COR-L47 (cell line): ENCODE measurements around the gene COL15A1.

Source experiments
- DNase-seq: peaks from one replicate; lab custom pipeline; 2025; lab: John Stamatoyannopoulos, UW

COL15A1 gene

DNA sequence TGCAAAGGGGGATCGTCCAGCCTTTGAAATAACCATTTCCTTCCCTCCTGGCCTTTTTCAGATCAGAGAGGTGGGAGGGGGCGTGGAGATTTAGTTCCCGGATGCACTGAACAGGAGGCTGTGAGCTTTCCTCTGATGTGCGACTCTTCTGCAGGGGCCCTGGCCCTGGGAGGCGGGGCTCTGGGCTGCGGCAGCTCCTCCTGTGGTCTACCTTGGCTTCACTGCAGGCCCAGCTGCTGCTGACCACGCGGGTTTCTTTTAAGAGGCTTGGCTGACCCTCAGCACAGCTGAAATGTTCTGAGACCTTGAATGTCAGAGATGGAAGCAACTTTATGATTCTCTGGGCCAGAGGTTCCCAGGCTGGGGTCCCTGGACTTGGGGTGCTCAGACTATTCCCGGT is 27.0 kb upstream of the COL15A1 start:
- no peak for DNase-seq

DNA sequence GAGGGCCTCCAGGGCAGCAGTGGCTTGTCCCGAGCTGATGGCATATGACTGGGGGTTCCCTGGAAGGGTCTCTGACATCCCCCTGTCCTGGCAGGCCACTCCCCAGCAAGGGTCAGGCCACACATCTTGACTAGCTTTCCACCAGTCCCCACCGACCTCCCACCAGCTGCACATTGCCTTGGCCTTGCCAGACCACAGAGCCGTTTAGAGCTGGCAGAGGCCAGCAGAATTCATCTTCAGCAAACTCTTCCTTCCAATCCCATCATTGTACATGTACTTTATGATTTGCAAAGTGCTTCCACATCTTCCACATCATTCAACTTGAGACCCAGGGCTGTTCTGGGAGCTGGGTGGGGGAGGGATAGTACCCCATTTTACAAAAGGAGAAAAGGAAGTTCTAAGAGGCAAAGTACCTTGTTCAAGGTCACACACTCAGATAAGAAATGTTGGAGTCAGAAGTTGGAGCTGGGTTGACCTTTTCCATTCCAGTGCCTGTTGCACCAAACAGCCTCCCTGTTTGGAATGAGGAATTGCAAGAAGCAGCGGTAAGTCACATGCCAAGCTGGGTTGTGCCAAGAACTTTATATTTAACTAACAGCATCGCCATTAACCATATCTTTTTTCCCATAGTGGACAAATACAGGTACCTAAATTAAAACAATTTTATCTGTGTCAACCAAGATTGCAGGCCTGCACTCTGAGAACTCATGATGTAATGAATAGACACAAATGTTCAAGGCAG is 25.8 kb upstream of the COL15A1 start:
- no peak for DNase-seq

DNA sequence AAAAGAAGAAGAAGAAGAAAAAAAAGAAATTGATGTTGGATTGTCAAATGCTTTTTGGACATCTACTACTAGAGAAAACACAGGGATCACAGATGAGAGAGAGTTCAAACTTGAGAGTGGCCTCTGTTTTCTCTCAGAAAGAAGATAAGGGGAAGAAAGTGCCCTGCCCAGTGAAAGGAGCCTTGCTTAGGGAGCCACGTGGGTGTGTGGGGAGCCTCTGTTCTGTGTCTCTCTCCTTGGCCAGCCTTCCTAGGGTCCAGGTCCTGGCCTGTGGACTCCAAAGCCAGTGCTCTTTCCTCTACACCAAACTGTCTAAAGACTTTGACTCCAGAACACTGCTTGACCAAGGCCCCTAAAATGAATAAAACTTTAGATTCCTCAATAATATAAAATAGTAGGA is 22.0 kb upstream of the COL15A1 start:
- no peak for DNase-seq

DNA sequence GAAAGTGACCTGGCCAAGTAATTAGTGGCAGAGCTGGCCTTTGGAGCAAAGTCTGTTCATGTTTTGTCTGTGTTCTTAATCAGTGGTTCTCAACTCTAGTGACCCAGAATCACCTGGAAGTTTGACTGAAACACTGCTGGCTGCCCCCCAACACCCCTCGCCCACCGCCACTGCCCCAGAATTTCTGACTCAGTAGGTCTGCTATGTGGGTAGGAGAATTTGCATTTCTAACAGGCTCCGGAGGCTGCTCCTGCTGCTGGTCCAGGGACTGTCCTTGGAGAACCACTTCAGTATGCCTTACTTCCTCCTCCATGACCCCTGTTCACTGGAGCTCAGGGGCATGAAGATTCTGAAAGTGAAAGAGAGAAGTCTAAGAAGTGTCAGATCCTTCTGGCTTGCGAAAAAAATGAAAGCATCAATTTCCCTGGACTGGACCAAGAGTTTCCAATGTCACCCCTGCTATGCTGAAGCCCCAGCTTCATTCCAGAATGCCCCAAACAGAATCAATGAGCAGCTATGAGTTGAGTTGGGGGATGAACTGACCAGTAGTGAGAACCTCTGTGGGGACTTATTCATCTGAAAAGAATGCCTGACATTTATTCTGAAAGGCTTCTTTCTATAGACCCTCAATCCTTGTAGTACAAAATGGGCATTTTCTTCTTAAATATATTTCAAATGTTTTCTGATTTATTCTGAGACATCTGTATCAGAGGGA is 20.8 kb upstream of the COL15A1 start:
- DNase-seq, result no peak

DNA sequence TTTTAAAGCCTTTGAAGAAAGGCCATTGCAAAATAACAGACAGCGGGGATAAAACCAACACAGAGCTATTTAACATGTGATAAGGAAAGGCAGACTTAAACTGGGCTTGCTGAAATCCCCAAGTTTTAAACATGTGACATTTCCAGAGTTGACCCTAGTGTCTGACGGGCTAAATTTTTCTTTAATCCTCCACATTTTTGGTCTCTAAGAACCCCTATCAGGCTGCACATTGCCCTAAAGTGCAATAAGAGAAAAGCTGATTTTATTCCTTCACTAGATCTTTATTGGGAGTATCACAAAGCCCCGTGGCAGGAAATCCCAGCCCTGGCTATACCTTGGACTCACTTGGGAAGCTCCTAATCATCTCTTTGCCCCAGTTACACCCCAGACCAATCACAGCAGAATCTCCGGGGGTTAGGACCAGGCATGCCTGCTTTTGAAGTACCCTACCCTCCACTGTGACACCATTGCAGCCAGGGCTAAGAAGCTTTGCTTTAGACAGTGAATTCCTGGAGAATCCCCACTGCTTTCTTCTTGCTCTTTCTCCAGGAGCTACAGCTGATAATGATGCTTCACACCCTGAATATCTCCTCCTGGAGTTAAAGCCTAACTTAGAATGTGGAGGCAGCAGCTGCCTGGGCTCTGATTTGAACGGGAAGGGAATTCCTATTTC is 20.1 kb upstream of the COL15A1 start:
- no peak for DNase-seq

DNA sequence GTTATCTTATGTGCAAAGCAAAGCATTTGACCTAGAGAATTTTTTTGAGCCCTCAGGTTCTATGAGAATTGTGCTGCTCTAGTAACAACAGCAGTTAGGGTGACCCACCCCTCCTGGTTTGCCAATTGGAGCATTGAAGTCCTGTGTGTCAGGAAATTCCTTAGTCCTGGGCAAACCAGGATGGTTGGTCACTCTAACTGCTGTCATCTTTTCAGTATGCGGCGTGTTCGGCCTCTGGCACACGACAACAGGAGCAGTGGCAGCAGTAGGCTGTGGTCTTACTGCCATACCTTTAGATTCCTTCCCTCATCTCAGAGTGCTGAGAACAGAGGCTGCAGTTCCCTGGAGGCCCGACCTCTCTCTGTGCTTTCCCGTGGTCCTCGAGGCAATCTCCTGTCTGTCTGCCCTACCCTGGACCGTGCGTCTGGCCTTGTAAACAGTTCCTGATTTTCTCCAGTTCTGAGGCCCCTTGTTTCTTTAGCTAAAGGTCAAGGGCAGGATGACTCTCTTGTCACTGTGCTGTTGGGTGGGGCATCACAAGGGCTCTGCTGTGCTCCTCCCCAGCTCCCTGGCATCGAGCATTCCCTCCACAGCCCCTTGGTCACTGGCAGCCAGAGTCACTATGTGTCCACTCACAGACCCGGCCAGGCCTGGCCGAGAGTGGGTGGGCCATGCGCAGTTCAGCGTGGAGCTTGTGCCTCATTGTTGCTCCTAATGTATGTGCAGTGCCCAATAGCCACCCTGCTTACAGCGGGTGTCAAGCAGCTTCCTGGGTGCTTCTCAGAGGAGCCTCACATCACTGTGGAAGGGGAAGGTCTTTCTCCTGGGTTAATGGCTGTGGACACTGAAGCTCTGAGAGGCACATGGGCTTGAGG is 18.5 kb upstream of the COL15A1 start:
- no peak for DNase-seq

DNA sequence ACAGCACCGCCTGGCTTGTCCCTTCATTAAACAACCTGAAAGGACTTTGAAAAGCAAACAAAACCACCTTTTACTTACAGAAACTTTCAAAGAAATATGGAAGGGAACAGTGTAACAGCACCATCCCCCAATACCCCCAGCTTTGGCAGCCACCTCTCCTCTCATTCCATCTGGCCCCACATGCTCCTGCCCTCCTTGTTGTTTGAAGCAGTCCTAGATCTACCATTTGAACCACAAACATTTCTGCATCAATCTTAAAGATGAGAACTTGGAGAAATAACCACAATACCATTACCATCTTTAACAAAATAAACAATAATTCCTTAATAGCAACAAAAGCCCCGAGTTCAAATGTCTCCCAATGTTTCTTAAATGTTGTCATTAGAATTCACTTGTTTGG is 17.8 kb upstream of the COL15A1 start:
- no peak for DNase-seq

DNA sequence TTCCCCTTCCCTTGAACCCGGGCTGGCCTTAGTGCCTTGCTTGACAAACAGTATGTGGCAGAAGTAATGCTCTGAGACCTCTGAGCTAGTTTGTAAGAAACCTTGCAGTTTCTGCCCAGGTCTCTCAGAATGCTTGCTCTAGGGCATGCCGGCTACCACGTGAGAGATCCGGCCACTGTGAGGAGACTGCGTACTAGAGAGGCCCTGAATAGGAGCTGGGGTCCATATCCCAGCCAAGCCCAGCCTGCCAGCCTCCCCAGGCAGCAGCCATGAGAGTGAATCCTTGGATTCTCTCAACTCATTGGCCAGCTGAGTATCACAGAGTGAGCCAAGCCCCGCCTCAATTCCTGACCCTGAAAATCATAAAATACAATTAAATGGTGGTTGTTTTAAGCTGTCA is 16.0 kb upstream of the COL15A1 start:
- no peak for DNase-seq

DNA sequence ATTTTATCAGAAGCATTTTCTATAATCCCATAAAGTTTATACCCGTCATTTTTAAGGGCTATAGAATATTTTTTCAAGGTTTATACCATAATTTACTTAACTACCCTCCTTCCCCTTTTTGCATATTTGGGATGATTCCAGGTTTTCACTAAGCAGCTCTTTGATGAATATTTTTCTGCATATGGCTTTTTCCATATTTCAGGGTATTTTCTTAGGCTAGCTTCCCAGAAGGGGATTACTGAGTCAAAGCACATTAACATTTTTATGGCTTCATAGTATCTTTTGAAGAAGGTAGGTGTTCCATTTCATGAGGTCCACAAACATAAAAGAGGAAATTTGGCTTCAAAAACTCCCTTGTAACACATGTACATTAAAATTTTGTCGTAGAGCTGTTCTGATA is 14.6 kb upstream of the COL15A1 start:
- no peak for DNase-seq

DNA sequence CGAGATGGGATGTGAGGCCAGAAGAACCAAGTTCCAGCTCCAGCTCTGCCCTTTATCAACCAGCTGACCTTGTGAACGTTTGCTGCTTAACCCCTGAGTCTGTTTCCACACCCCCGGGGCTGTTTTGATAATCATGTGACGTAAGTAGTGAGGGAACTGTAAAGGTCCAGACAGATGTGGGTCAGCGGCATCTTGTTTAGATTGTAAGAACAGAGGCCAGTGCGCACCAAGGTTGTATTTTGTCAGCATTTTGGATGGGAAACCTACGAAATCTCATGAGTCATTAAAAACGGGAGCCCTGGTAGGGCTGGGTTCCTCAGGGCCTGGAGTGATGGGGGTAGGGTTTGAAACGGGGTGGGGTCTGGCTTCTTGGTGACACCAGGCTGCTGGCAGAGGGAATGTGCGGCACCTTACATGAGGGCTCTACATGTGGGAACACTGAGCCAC is 13.8 kb upstream of the COL15A1 start:
- no peak for DNase-seq

DNA sequence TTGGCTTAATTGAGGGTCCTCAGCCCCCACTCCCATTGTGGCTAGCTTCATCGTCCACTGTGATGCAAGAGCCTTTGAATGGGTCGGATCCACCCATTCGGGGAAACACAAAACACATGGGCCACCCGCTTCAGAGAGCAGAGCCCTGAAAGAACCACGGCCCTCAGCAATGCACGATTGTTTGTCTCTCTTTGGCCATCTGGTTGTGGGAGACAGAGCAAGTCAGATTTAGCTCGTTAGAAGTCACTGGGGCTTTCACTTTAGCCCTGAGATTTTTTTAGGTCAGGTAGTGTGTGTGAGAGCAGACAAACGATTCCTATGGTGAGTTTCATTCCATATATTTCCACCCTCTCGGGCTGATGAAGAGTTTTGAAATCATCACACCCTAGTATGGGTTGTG is 12.9 kb upstream of the COL15A1 start:
- no peak for DNase-seq

DNA sequence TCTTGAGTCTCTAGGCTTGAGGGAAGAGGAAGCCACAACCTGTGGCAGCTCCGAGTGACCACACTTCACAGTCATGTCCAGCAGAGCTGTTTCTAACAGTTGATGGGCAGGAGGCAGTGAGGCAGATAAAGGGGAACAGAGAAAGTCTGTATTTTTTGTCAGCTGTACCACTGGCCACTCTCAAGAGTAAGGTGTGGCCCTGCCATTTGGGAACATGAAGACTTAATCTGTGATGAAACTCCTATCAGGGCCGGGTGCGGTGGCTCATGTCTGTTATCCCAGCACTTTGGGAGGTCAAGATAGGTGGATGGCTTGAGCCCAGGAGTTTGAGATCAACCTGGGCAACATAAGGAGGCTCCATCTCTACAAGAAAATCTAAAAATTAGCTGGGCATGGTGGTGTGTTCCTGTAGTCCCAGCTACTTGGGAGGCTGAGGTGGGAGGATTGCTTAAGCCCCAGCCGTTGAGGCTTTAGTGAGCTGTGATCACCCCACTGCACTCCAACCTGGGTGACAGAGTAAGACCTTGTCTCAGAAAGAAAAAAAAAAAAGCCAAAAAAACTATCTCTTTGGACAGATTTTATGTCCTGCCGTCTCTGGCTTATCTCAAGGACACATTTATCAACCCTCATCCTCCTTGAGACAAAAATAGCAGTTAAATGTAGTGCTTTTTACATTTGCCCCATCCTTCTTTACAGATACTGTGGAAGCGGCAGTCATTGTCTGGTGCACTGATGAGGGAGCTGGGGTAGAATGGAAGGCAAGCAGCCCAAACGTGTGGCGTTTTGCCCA is 11.9 kb upstream of the COL15A1 start:
- DNase-seq, result no peak

DNA sequence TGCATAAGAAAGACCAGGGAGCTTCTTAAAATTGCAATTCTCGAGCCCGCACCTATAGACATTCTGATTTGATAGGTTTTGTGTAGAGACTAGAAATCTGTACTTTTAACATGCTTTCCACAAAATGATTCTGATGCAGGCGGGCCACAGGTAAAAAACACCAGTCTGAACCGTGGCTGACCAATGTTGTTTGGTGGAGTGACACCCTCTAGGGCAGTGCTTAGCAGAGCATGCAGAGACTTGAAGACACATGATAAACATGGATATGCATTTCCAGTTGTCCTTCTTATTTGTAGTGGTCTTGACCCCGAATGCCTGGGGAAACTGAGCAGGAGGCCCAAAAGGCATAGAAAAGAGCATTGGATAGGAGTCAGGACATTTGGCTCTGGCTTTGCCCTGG is 10.5 kb upstream of the COL15A1 start:
- DNase-seq, result no peak

DNA sequence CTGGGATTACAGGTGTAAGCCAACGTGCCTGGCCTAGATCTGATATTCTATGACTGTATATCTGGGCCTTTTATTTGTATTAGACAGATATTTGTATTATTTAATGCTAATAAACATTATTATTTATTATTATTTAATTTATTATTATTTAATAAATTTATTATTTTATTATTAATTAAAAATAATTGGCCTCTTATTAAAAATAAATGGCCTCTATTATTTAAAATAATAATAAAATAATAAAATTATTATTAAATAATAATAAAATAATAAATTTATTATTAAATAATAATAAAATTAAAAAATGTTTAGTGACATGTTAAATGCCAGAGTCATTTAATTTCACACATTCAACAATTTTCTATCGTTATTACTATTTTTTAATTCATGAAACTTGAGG is 9.8 kb upstream of the COL15A1 start:
- DNase-seq, result no peak

DNA sequence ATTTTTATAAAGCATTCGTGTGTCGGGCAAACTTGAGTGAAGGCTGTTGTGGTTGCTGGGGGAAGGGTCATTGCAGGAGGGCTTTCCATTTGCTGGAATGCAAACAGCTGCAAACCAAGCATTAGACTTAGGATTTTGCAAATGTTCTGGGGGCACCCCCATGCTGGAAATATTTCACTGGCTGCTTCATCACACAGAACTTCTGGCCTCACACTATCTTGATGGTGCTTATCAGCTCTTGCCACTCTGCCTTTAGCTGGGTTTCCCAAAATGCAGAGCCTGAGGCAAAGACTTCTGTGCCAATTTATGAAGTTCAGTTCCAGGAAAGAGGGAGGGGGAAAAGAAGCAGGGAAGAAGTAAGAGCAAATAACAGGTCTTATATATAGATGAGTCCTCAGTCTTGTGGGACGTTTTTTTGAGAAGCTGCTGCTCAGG is 8.6 kb upstream of the COL15A1 start:
- DNase-seq, result no peak

DNA sequence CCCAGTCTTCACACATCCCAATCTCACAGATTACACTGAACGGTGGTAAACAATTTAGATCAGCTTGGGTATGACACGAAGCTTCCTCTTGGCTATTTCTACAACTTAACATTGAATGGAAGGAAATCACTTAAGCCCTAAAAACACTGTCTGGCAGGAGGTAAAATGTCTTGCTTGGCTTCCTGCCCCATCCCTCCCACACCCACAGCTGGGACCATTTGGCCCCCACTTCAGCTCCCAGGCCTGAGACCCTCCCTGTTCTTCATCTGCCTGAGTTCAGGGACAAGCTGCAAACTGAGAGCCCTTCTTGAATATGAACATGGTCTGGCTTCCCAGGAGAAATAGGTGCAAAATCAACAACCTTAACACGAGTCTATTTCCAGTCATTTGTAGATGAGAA is 3.4 kb upstream of the COL15A1 start:
- DNase-seq, result no peak

DNA sequence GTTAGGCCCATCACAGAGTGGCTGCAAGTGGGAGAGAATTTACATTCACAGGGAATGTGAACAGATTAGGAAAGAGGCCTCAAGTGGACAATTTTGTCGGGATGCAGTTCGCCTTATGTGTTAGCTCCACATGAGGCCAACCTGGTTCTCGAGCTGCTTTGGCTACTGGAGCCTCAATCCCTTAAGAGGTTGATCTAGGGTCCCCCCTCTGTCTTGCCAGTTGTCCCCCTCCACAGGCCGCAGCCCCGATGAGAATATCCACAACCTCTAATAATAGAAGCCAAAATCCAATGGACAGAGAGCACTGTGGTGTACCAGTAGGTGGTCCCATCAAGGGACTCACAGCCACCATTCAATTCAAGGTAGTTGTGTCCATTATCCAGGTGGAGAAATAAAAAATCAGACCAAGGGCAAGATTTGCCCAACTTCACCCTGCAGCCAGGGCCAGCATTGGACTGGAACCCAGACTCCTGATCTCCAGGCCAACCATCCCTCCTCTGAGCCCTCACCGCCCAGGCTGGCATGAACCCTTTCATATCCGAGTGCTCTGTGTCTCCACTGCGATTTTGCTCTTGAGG is 1.7 kb upstream of the COL15A1 start:
- no peak for DNase-seq

DNA sequence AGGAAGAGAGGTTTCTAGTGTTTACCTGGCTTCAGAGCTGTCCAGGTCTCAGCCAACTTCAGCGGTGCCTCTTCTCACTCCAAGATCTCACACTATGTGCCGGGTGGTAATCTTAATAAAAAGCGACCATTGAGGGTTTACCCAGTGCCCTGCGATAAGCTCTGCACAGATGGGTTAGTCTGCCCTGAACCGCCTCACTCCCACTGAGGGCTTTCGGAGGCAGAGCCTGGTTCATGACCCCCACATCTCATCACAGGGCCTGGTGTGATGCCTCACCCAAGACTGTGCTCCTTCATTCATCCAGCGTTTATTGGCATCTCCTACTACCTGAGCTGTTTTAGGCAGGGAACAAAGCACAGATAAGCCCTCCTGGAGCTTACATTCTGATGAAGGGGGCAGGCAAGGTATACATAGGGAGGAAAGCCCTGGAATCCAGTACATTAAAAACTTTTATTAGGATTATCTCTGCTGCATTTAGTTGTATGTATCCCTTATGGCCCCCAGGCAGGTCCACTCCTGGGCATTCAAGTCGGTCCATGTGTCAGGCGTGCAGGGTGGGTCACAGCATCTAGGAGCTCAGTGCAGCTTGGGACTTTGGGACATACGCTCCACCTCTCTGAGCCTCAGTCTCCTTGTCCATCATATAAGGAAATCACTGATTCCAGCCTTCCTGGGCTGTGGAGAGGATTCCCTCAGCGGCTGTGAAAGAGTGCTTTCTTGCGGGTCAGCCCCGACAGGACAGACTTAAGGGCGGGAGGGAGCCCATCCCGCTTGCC is 613 bp upstream of the COL15A1 start:
- DNase-seq, result no peak

DNA sequence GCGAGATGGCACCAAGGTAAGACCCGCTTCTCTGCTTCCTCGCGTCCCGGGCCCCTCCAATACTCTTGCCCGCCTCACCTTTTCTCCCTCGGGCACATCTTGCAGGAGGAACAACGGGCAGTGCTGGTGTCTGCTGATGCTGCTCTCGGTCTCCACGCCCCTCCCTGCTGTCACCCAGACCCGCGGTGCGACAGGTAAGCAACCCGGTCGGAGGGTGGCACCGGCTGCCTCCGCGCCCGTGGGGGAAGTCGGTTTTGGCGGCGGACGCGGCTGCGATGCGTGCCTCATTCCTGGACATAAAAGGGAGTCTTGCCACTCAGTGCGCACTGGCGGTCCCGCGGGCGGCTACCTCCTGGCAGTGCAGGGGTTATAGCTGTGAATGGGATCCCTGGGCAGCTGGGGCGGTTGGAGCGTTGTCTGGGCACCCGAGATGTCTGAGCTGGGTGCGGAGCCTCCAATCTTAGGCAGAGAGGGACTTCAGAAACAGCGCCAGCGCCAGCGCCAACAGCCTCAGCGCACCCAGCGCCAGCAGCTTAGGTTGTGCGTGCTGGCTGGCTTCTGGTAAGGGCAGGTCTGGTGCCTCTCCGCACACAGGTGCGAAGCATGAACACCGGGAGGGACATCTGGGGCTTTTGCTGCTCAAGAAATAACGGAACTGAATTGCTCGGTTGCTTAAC is 488 bp downstream of the COL15A1 start:
- DNase-seq, result peak; percentile 20

DNA sequence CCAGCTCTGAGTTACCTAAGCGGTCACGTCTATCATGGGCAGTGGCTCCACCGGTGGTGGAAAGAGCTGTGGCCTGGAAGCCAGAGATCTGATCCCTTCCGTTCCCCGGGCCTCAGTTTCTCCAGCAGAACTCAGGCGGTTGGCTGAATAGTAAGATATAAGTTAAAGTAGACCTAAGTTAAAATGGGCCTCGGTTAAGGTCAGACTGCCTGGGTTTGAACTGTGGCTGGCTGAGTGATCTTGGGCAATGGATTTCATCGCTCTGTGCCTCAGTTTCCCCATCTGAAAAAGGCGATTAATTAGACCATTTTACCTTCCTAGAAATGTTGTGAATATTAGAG is 997 bp downstream of the COL15A1 start:
- DNase-seq, result no peak
